Activated naive CD4-positive, alpha-beta T cell treated with anti-CD3 and anti-CD28 coated beads, Interleukin-2, amount 50 U/mL, for 24 hours (primary cell): Measurements from ENCODE around the gene SLC39A11.

Experiments
- H3K27ac Mint-ChIP-seq: one replicate; pipeline ENCODE4 v1.8.0; 2021; ENCODE audit warnings: mild to moderate bottlenecking, mixed read lengths
- H3K27me3 Mint-ChIP-seq: one replicate; pipeline ENCODE4 v1.8.0; 2021; ENCODE audit warnings: mixed read lengths
- H3K36me3 Mint-ChIP-seq: one replicate; pipeline ENCODE4 v1.8.0; 2021; ENCODE audit warnings: mixed read lengths
- H3K4me1 Mint-ChIP-seq: one replicate; pipeline ENCODE4 v1.8.0; 2021; ENCODE audit warnings: mixed read lengths
- H3K4me3 Mint-ChIP-seq: one replicate; pipeline ENCODE4 v1.8.0; 2021; ENCODE audit warnings: mild to moderate bottlenecking, mixed read lengths
- H3K9me3 Mint-ChIP-seq: one replicate; pipeline ENCODE4 v1.8.0; 2021; ENCODE audit warnings: mixed read lengths

Gene SLC39A11

GRCh38 chr17:72931635-72932034, 160.9 kb downstream of the SLC39A11 start:
- peaks cover 6% of the 10 kb centered on the region for H3K36me3 Mint-ChIP-seq
- H3K27ac Mint-ChIP-seq = no peak overlapping the region
- no peak overlapping the region for H3K4me3 Mint-ChIP-seq
- H3K27me3 Mint-ChIP-seq = no peaks in the 10 kb centered on the region
- peaks cover 23% of the 10 kb centered on the region for H3K4me1 Mint-ChIP-seq
- H3K9me3 Mint-ChIP-seq = no peaks in the 10 kb centered on the region

DNA sequence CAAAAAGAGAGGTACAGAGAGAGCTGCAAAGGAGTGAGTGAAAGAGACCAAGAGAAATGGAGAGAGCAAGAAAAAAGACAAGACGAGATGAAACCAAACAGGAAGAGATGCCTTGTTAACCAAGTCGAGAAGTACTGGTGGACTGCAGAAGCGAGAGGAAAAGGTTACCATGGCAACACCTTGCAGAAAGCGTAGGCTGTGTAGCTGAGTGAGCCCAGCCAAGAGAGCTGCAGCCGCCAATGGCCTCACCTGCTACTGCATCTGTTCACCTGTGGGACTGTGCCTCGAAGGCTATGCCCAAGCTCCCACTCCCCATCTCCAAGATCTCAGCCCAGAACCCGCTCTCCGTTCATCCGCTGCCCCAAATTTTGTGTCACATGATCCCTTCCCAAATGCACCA, 161.3 kb downstream of the SLC39A11 start:
- no peak overlapping the region for H3K4me3 Mint-ChIP-seq
- peaks cover 23% of the 10 kb centered on the region for H3K4me1 Mint-ChIP-seq
- H3K27ac Mint-ChIP-seq = no peak overlapping the region
- peaks cover 3% of the 10 kb centered on the region for H3K36me3 Mint-ChIP-seq
- H3K27me3 Mint-ChIP-seq = no peaks in the 10 kb centered on the region
- H3K9me3 Mint-ChIP-seq = no peaks in the 10 kb centered on the region

DNA sequence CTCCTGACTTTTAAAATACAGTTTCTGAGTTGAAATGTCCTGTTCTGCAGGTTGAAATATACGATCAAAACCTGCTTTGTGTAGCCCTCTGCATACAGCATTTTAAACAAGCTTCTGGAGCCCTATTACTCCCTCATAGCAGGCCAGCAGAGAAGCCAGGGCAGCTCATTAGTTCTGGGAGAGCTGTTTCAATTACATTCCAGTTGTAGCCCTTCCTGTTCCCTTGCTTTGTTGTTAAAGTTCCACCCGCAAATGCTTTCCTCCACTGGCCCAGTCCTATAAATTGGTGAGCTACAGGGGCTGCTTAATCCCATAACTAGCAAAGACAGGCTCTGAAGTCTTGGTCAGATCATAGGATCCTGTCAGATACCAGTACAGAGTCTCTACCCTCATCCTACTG, 162.5 kb downstream of the SLC39A11 start:
- Mint-ChIP-seq H3K27ac (no peak overlapping the region), H3K4me1 (peaks cover 23% of the 10 kb centered on the region), H3K36me3 (peaks cover 4% of the 10 kb centered on the region), H3K9me3 (no peaks in the 10 kb centered on the region), H3K27me3 (no peaks in the 10 kb centered on the region), H3K4me3 (no peak overlapping the region)

DNA sequence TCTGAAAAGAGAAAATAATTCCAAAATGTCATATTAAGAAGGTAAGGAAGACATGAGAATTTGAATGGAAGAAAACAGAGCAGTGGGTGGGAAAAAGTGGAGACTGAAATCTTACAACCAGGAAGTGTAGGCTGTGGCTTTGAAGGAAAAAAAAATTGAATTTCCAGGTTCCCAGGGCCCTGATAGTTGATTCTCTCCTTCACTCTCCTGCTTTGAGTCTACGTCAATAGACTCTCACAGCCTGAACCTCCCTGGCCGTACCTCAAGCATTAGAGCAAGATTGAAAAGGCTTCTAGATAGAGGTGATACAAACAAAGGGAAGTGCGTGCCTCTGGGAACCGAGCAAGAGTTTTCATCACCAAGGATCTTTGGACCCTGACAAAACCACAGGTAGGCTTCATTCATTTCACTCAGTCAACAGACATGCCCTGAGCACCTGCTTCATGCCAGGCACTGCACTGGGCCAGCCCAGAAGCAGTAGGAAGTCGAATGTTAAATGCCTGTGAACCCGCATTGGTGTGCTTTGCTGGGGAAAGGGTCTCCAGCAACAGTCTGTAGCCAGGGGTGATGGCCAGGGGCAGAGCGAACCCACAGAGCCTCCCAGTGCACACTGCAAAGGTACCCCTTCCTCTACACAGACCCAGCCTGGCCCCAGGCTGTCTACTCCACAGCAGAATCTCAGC, 163.9 kb downstream of the SLC39A11 start:
- no peak overlapping the region for H3K27ac Mint-ChIP-seq
- no peaks in the 10 kb centered on the region for H3K27me3 Mint-ChIP-seq
- H3K4me3 Mint-ChIP-seq = no peak overlapping the region
- H3K4me1 Mint-ChIP-seq = peaks cover 23% of the 10 kb centered on the region
- H3K36me3 Mint-ChIP-seq = peaks cover 3% of the 10 kb centered on the region
- no peaks in the 10 kb centered on the region for H3K9me3 Mint-ChIP-seq

- Mint-ChIP-seq H3K9me3 (no peaks in the 10 kb centered on the region), H3K36me3 (peaks cover 5% of the 10 kb centered on the region), H3K4me3 (no peak overlapping the region), H3K27ac (no peak overlapping the region), H3K4me1 (peaks cover 20% of the 10 kb centered on the region), H3K27me3 (no peaks in the 10 kb centered on the region)
Measured at GRCh38 chr17:72927760-72928159, 164.7 kb downstream of the SLC39A11 start.

- Mint-ChIP-seq H3K9me3 (no peaks in the 10 kb centered on the region), H3K4me3 (no peak overlapping the region), H3K4me1 (peaks cover 15% of the 10 kb centered on the region), H3K36me3 (peaks cover 7% of the 10 kb centered on the region), H3K27ac (no peak overlapping the region), H3K27me3 (no peaks in the 10 kb centered on the region)
Measured at GRCh38 chr17:72927146-72927545, 165.3 kb downstream of the SLC39A11 start.

DNA sequence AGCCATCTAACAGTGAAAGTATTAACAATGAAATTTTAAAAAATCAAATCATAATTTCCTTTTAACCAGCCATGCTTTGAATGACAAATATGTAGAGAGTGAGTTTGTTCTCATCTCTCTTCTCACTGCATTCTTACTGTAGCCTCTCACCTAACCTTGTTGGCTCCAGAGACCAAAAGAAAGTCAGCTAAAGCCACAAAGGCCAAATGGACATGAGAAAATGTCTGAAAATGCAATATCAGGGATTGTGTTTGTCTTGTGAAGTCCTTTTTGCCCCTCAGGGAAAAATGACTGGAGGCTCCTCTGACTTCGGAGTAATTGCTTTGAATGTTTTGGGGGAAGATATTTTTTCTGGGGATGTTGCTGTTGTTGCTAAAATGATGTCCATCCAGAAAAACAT, 166.3 kb downstream of the SLC39A11 start:
- Mint-ChIP-seq H3K4me1 (peaks cover 6% of the 10 kb centered on the region), H3K9me3 (no peaks in the 10 kb centered on the region), H3K27me3 (no peaks in the 10 kb centered on the region), H3K36me3 (peaks cover 7% of the 10 kb centered on the region), H3K27ac (no peak overlapping the region), H3K4me3 (no peak overlapping the region)

DNA sequence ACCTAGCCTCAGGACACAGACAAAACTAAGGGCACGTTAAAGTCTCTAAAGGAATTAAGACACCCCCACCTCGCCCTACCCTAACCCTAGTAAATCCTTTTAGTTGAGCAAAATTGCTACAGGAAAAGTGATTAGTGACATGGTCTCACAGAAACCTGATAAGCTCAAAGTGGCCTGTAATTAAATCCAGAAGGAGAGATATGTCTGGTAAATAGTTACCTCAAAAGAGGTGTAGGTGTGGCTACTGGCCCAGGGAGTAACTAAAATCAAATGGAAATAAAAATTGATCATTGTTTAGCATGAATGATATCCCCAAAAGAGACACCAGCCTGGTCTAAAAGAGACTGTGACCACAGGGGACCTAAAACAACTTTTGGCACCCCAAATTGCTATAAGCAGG, 168.3 kb downstream of the SLC39A11 start:
- Mint-ChIP-seq H3K4me1 (no peaks in the 10 kb centered on the region), H3K27me3 (no peaks in the 10 kb centered on the region), H3K9me3 (no peaks in the 10 kb centered on the region), H3K36me3 (peaks cover 12% of the 10 kb centered on the region), H3K27ac (no peak overlapping the region), H3K4me3 (no peak overlapping the region)

- Mint-ChIP-seq H3K27ac (no peak overlapping the region), H3K36me3 (peaks cover 15% of the 10 kb centered on the region), H3K4me1 (no peaks in the 10 kb centered on the region), H3K9me3 (no peaks in the 10 kb centered on the region), H3K27me3 (no peaks in the 10 kb centered on the region), H3K4me3 (no peak overlapping the region)
Measured at GRCh38 chr17:72922219-72922618, 170.3 kb downstream of the SLC39A11 start.

DNA sequence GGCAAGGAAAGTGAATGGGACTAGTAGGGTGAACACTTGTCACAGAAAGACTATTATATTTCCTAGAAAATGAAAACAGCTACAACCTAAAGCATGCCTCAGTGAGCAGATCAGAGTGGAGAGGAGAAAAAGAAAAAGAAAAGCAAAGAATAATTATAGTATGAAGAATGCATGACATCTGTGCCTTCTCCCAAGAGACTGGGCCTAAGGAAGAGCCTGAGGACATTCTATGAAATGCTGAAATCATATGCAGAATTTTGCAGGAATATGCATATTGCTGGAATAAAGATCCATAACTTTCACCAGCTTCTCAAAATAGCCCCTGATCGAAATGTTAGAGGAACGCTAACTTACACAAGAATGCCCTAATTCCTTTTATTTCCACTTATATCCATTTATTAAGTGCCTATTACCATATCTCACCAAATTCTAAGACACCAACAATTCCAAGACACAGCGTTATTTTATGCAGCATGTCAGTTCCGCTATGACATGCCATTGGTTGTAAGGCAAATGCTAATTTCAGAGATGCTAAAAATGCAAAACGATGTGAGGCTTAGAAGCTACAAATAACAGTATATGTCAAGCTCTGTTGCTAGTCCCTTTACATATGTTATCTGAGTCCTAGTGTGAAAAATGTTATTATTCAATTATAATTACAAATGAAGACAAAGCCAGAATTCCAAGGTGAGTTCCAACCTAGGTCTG, 171.0 kb downstream of the SLC39A11 start:
- Mint-ChIP-seq H3K36me3 (peaks cover 20% of the 10 kb centered on the region), H3K4me3 (no peak overlapping the region), H3K4me1 (no peaks in the 10 kb centered on the region), H3K27me3 (no peaks in the 10 kb centered on the region), H3K27ac (no peak overlapping the region), H3K9me3 (no peaks in the 10 kb centered on the region)

DNA sequence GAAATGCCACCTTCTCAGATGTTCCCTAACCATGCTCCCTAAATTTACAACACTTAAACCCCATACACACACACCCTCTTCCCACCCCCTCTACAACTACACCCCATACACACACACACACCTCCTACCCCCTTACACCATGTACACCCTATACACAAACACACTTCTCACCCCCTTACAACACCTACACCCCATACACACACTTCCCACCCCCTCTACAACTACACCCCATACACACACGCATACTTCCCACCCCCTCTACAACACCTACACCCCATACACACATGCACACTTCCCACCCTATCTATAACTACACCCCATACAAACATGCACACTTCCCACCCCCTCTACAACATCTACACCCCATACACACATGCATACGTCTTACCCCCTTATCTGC, 172.0 kb downstream of the SLC39A11 start:
- peaks cover 21% of the 10 kb centered on the region for H3K36me3 Mint-ChIP-seq
- H3K27ac Mint-ChIP-seq = no peak overlapping the region

GRCh38 chr17:72916991-72917390, 175.5 kb downstream of the SLC39A11 start:
- Mint-ChIP-seq H3K4me3 (no peak overlapping the region), H3K36me3 (peaks cover 16% of the 10 kb centered on the region), H3K27ac (no peak overlapping the region), H3K4me1 (no peaks in the 10 kb centered on the region), H3K9me3 (no peaks in the 10 kb centered on the region), H3K27me3 (no peaks in the 10 kb centered on the region)

More for the DNA sequence above, 172.0 kb downstream of the SLC39A11 start:
- Mint-ChIP-seq H3K4me3 (no peak overlapping the region), H3K4me1 (no peaks in the 10 kb centered on the region), H3K27me3 (no peaks in the 10 kb centered on the region), H3K9me3 (no peaks in the 10 kb centered on the region)

DNA sequence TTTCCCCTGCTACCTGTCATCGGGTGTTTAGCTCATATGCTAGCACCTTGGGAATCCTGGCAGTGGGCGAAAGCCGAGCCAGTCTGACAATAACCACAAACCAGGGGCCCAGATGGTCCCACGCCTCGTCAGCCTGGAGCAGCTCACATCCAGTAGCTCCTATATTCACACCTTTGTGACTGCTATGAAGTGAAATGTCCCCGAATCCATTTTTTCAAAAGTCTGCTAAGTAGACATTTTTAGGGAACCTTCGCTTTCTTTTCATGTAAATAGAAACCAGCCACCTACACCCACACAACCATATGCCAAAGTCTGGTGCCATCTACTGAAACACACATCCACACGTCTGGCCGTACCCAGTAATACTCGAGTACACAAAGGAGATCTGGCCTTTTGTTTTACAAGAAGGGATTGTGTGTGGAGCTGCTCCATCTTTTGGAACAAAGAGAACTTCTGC, 176.8 kb downstream of the SLC39A11 start:
- Mint-ChIP-seq H3K27me3 (no peaks in the 10 kb centered on the region), H3K27ac (no peak overlapping the region)

DNA sequence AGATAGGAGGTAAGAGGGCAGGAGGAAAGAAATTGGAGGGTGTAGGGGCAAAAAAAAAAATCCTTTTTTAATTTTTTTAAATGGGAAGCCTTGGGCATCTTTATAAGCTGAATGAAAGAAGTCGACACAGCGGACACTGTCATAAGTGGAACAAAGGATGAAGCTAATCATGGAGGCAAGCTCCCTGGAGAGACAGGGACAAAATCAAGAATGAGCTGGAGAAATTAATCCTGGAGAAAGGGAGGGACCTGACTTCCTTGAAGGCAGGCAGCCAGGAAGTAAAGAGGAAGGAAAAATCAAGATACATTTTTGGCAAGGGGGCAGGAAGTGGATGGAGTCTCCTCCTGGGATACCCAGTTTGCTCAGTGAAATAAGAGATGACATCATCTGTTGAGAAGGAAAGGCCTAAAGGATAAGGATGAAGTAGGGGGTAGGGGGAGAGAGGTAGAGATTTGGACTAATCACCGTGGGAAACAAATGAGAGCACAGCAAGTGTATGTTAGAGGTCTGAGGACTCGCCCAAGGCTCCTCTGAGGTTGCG, 179.3 kb downstream of the SLC39A11 start:
- Mint-ChIP-seq H3K4me1 (no peaks in the 10 kb centered on the region), H3K9me3 (no peaks in the 10 kb centered on the region), H3K27me3 (no peaks in the 10 kb centered on the region), H3K36me3 (peaks cover 11% of the 10 kb centered on the region), H3K4me3 (no peak overlapping the region), H3K27ac (no peak overlapping the region)

More for the DNA sequence above, 176.8 kb downstream of the SLC39A11 start:
- Mint-ChIP-seq H3K4me1 (no peaks in the 10 kb centered on the region), H3K36me3 (peaks cover 12% of the 10 kb centered on the region), H3K9me3 (no peaks in the 10 kb centered on the region), H3K4me3 (no peak overlapping the region)

DNA sequence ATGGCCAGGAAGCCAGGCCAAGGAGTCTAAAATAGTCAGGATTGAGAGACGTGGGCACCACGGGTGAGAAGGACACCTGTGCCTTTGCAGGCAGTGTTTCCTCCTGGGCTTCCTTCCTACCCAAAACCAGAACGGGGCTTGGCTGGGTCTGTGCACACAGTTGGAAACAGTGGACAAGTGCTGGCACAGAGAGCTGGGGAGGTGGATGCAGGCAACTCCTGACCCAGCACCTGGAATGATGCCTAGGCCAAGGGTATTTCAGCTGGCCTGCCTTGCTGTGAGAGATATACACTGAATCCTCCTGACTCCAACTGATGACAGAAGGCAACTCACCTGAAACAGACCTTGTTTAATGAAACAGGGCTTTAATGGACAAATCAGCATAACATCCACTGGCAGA, 186.2 kb downstream of the SLC39A11 start:
- H3K27me3 Mint-ChIP-seq = no peaks in the 10 kb centered on the region
- peaks cover 3% of the 10 kb centered on the region for H3K36me3 Mint-ChIP-seq
- H3K27ac Mint-ChIP-seq = no peak overlapping the region
- no peaks in the 10 kb centered on the region for H3K4me1 Mint-ChIP-seq
- H3K9me3 Mint-ChIP-seq = no peaks in the 10 kb centered on the region
- no peak overlapping the region for H3K4me3 Mint-ChIP-seq

GRCh38 chr17:72903522-72903921, 189.0 kb downstream of the SLC39A11 start:
- Mint-ChIP-seq H3K9me3 (no peaks in the 10 kb centered on the region), H3K4me3 (no peak overlapping the region), H3K27me3 (no peaks in the 10 kb centered on the region)

More at GRCh38 chr17:72903522-72903921, 189.0 kb downstream of the SLC39A11 start:
- Mint-ChIP-seq H3K4me1 (no peaks in the 10 kb centered on the region), H3K27ac (no peak overlapping the region), H3K36me3 (peaks cover 6% of the 10 kb centered on the region)
